HEK293 (cell line): ENCODE measurements around the gene TRMT44.

ENCODE experiments used
- CTCF ChIA-PET: fragments of 350-600 bp; formaldehyde crosslinking; extraction: SDS; loops from one replicate; lab custom pipeline; 2021; ENCODE audit warnings: antibody characterized with exemption; lab: Yijun Ruan, JAX
- POLR2A ChIA-PET: fragments of 300-600 bp; formaldehyde crosslinking; extraction: SDS; loops from one replicate; lab custom pipeline; 2020; ENCODE audit warnings: antibody characterized with exemption, inconsistent platforms; lab: Yijun Ruan, JAX
- H3K27ac ChIP-seq: fragments of 200-500 bp; sonication (Bioruptor generic); 2 replicates; pipeline ENCODE4 v1.5.1; 2014; ENCODE audit warnings: low read depth, low read length, control low read depth, inconsistent platforms; ENCODE audit errors: extremely low read depth
- H3K36me3 ChIP-seq, 2 experiments: fragments of 200-500 bp in 1 of 2; sonication (Bioruptor generic) in 1 of 2; 1 replicate in 1 of 2; 2 replicates in 1 of 2; pipeline ENCODE4 v1.5.1; 2014 to 2017; ENCODE audit warnings: inconsistent platforms in 2 of 2, low read length in 2 of 2; ENCODE audit not compliant: control insufficient read depth in 2 of 2, insufficient read depth in 1 of 2
- H3K4me1 ChIP-seq: fragments of 200-500 bp; sonication (Bioruptor generic); 2 replicates; pipeline ENCODE4 v1.5.1; 2014; ENCODE audit warnings: mild to moderate bottlenecking, low read length, inconsistent platforms; ENCODE audit not compliant: control insufficient read depth, insufficient read depth
- H3K4me3 ChIP-seq: 2 replicates; pipeline ENCODE4 v1.5.1; 2011; ENCODE audit warnings: low read depth, mild to moderate bottlenecking, control low read depth, low read length, moderate library complexity
- H3K9me3 ChIP-seq: fragments of 200-500 bp; sonication (Bioruptor generic); 2 replicates; pipeline ENCODE4 v1.5.1; 2014; ENCODE audit warnings: low read depth, low read length, inconsistent platforms; ENCODE audit not compliant: control insufficient read depth, insufficient read depth
- EGR2 ChIP-seq: fragments of 450-650 bp; formaldehyde crosslinking; IDR thresholded peaks from 2 replicates; pipeline ENCODE4 v1.5.1; 2016; ENCODE audit warnings: low read depth, missing biosample characterization, missing genetic modification characterization
- INSM2 ChIP-seq: fragments of 450-650 bp; formaldehyde crosslinking; IDR thresholded peaks from 2 replicates; pipeline ENCODE4 v1.5.1; 2016; ENCODE audit warnings: missing biosample characterization, missing genetic modification characterization
- KLF9 ChIP-seq: fragments of 450-650 bp; formaldehyde crosslinking; IDR thresholded peaks from 2 replicates; pipeline ENCODE4 v1.5.1; 2016; ENCODE audit warnings: missing biosample characterization, missing genetic modification characterization, low read depth
- SCRT1 ChIP-seq: fragments of 450-650 bp; formaldehyde crosslinking; IDR thresholded peaks from 2 replicates; pipeline ENCODE4 v1.5.1; 2016; ENCODE audit warnings: missing biosample characterization, missing genetic modification characterization, borderline replicate concordance
- SP2 ChIP-seq: fragments of 450-650 bp; formaldehyde crosslinking; IDR thresholded peaks from 2 replicates; pipeline ENCODE4 v1.5.1; 2016; ENCODE audit warnings: missing biosample characterization, missing genetic modification characterization
- ZBTB1 ChIP-seq: fragments of 450-650 bp; formaldehyde crosslinking; IDR thresholded peaks from 2 replicates; pipeline ENCODE4 v1.5.1; 2016; ENCODE audit warnings: missing biosample characterization, missing genetic modification characterization
- ZBTB10 ChIP-seq: fragments of 450-650 bp; formaldehyde crosslinking; IDR thresholded peaks from 2 replicates; pipeline ENCODE4 v1.5.1; 2016; ENCODE audit warnings: missing biosample characterization, missing genetic modification characterization
- ZFHX2 ChIP-seq: fragments of 450-650 bp; formaldehyde crosslinking; conservative IDR thresholded peaks from 2 replicates; pipeline ENCODE4 v1.5.1; 2016; ENCODE audit warnings: missing biosample characterization, missing genetic modification characterization
- ZNF10 ChIP-seq: fragments of 450-650 bp; formaldehyde crosslinking; IDR thresholded peaks from 2 replicates; pipeline ENCODE4 v1.5.1; 2017; ENCODE audit warnings: missing biosample characterization, missing genetic modification characterization
- ZNF155 ChIP-seq: fragments of 450-650 bp; formaldehyde crosslinking; IDR thresholded peaks from 2 replicates; pipeline ENCODE4 v1.5.1; 2016; ENCODE audit warnings: missing biosample characterization, missing genetic modification characterization
- ZNF16 ChIP-seq: fragments of 450-650 bp; formaldehyde crosslinking; IDR thresholded peaks from 2 replicates; pipeline ENCODE4 v1.5.1; 2016; ENCODE audit warnings: low read depth, missing biosample characterization, missing genetic modification characterization
- ZNF175 ChIP-seq: fragments of 450-650 bp; formaldehyde crosslinking; IDR thresholded peaks from 2 replicates; pipeline ENCODE4 v1.5.1; 2016; ENCODE audit warnings: missing biosample characterization, missing genetic modification characterization
- ZNF211 ChIP-seq: fragments of 450-650 bp; formaldehyde crosslinking; IDR thresholded peaks from 2 replicates; pipeline ENCODE4 v1.5.1; 2016; ENCODE audit warnings: low read depth, missing biosample characterization, missing genetic modification characterization
- ZNF24 ChIP-seq: fragments of 450-650 bp; formaldehyde crosslinking; IDR thresholded peaks from 2 replicates; pipeline ENCODE4 v1.5.1; 2016; ENCODE audit warnings: missing biosample characterization, missing genetic modification characterization
- ZNF354C ChIP-seq: fragments of 450-650 bp; formaldehyde crosslinking; IDR thresholded peaks from 2 replicates; pipeline ENCODE4 v1.5.1; 2016; ENCODE audit warnings: missing biosample characterization, missing genetic modification characterization, low read depth, borderline replicate concordance
- ZNF560 ChIP-seq: fragments of 450-650 bp; formaldehyde crosslinking; IDR thresholded peaks from 2 replicates; pipeline ENCODE4 v1.5.1; 2017; ENCODE audit warnings: missing biosample characterization, missing genetic modification characterization, borderline replicate concordance
- ZNF571 ChIP-seq: fragments of 450-650 bp; formaldehyde crosslinking; IDR thresholded peaks from 2 replicates; pipeline ENCODE4 v1.5.0; 2017; ENCODE audit warnings: missing biosample characterization, missing genetic modification characterization
- ZNF626 ChIP-seq: fragments of 450-650 bp; sonication (Bioruptor Pico); formaldehyde crosslinking; IDR thresholded peaks from 2 replicates; pipeline ENCODE4 v1.5.1; 2018; ENCODE audit warnings: missing biosample characterization, missing genetic modification characterization, inconsistent platforms
- ZNF654 ChIP-seq: fragments of 450-650 bp; formaldehyde crosslinking; IDR thresholded peaks from 2 replicates; pipeline ENCODE4 v1.5.1; 2016; ENCODE audit warnings: low read depth, missing biosample characterization, missing genetic modification characterization
- ZNF707 ChIP-seq: fragments of 450-650 bp; formaldehyde crosslinking; IDR thresholded peaks from 2 replicates; pipeline ENCODE4 v1.5.1; 2016; ENCODE audit warnings: missing biosample characterization, missing genetic modification characterization
- ZNF777 ChIP-seq: fragments of 450-650 bp; formaldehyde crosslinking; IDR thresholded peaks from 2 replicates; pipeline ENCODE4 v1.5.1; 2017; ENCODE audit warnings: missing biosample characterization, missing genetic modification characterization, borderline replicate concordance
- ZNF791 ChIP-seq: fragments of 450-650 bp; formaldehyde crosslinking; IDR thresholded peaks from 2 replicates; pipeline ENCODE4 v1.5.1; 2016; ENCODE audit warnings: missing biosample characterization, missing genetic modification characterization
- ZSCAN30 ChIP-seq: fragments of 450-650 bp; IDR thresholded peaks from 2 replicates; pipeline ENCODE4 v1.5.1; 2018; ENCODE audit warnings: missing biosample characterization, mild to moderate bottlenecking, missing genetic modification characterization, moderate library complexity
- TF ChIP-seq, protein P1 (sequence below): IDR thresholded peaks from 2 replicates; pipeline ENCODE4 v1.6.1; 2011; ENCODE audit warnings: mild to moderate bottlenecking, low read depth, low read length, borderline replicate concordance

Gene TRMT44

DNA sequence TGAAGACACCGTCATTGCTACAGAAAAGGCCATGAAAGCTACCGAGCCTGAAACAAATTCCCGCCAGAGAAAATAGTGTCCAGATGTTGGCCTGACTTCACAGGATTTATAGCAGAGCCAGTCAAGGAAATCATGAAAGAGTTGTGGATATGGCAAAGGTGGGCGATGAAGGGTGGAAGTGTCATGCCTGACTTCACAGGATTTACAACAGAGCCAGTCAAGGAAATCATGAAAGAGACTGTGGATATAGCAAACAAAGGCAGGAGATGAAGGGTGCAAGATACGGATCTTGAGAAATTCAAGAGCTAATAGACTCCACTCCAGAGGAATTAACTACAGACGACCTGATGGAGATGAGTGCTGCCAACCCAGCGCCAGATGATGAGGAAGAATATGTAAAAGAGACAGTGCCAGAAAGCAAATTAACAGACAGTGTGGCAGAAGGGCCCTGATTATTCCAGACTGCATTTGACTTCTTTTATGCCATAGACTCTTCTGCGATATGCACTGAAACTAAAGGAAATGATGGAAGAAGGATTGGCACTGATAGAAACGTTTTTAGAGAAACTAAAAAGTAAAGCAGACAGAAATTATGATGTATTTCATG, 17.2 kb downstream of the TRMT44 start:
- no peak overlapping the region for H3K4me3 ChIP-seq
- CTCF ChIA-PET: interaction anchor here (1.2 to 1.5 kb wide), 3 partner anchors 10 to 12 kb away, joined by 3 to 7 read pairs (median 4); no protein-coding TSS in a partner anchor
- no peak for TF ChIP-seq ZNF24 (tag by site-specific recombination)
- no peak for TF ChIP-seq ZBTB1 (tag by site-specific recombination)
- no peak for TF ChIP-seq ZSCAN30 (tag by site-specific recombination)
- TF ChIP-seq, protein P1, sequence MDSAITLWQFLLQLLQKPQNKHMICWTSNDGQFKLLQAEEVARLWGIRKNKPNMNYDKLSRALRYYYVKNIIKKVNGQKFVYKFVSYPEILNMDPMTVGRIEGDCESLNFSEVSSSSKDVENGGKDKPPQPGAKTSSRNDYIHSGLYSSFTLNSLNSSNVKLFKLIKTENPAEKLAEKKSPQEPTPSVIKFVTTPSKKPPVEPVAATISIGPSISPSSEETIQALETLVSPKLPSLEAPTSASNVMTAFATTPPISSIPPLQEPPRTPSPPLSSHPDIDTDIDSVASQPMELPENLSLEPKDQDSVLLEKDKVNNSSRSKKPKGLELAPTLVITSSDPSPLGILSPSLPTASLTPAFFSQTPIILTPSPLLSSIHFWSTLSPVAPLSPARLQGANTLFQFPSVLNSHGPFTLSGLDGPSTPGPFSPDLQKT: no peak
- no peak for TF ChIP-seq ZNF654 (tag by site-specific recombination)
- H3K9me3 ChIP-seq: no peaks in the 10 kb centered on the region
- H3K36me3 ChIP-seq: peaks cover 7 to 88% of the 10 kb centered on the region in 2 experiments; a peak in 2 of 3 replicates
- no peak overlapping the region for H3K27ac ChIP-seq
- POLR2A ChIA-PET: interaction anchor here (1.0 kb wide), 1 partner anchor 15 kb away, joined by 3 read pairs; no protein-coding TSS in a partner anchor
- H3K4me1 ChIP-seq: no peaks in the 10 kb centered on the region

DNA sequence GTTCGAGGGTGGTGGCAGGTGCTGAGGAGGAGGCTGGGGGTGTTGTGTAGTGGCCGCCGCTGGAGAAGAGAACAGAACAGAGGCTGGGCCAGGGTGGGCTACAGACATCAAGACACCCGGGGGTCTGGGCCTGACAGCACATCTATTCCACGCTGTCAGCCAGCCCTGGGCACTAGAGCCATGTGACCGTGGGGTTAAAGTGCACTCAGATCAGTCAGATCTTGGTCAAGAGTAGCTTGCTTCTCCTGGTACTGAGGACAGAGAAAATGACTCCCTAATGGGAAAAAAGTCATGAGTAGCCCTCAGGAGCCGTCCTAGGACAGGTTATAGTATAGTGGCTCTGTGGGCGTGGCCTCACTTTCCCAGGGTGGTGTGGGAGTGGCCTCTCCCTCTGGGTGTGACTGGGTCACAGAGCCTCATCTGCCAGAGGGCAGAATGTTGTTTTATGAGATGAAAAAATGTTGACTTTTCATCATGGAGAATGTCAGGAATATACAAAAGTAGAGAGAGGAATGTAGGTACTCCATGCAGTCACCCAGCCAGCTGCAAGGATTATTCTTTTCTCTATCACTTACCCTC, 19.4 kb downstream of the TRMT44 start:
- ChIA-PET CTCF (interaction anchor here (0.7 to 0.9 kb wide), 2 partner anchors 8 to 1630 kb away, joined by 3 to 6 read pairs; no protein-coding TSS in a partner anchor), POLR2A (no interaction called here)
- Histone ChIP-seq H3K36me3 (peaks cover 7 to 84% of the 10 kb centered on the region in 2 experiments; a peak in 2 of 3 replicates), H3K4me1 (no peaks in the 10 kb centered on the region), H3K27ac (no peak overlapping the region), H3K4me3 (no peak overlapping the region), H3K9me3 (no peaks in the 10 kb centered on the region)
- TF ChIP-seq INSM2 (tag by site-specific recombination) (no peak), ZNF777 (tag by site-specific recombination) (no peak), SCRT1 (tag by site-specific recombination) (no peak), ZFHX2 (tag by site-specific recombination) (no peak), ZNF354C (no peak), ZNF16 (tag by site-specific recombination) (no peak), SP2 (tag by site-specific recombination) (no peak), ZNF571 (no peak), ZNF175 (no peak)

DNA sequence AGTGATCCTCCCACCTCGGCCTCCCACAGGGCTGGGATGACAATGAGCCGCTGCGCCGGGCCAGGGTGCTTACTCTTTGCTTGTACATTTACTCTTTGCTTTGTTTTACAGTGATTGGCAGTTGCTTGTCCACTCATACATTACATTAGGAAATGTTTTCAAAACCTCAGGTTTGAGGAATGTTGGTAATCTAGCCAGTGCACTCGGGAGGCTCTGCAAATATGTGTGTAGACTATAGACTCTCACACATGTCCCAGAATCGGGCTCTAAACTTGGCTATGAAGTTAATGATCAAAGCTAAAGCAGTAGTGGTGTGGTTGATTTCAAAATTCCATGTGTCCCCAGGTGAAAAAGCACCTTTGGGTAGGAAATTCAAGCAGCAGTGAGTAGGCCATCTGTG, 20.5 kb downstream of the TRMT44 start:
- H3K9me3 ChIP-seq: no peaks in the 10 kb centered on the region
- no peaks in the 10 kb centered on the region for H3K4me1 ChIP-seq
- H3K27ac ChIP-seq: no peak overlapping the region
- H3K4me3 ChIP-seq: no peak overlapping the region
- peaks cover 7 to 84% of the 10 kb centered on the region in 2 experiments; a peak in 2 of 3 replicates for H3K36me3 ChIP-seq
- CTCF ChIA-PET: no interaction called here
- no peak for TF ChIP-seq EGR2 (tag by site-specific recombination)
- no peak for TF ChIP-seq ZNF10 (tag by site-specific recombination)
- no peak for TF ChIP-seq ZNF626
- TF ChIP-seq ZNF211 (tag by site-specific recombination): no peak
- no peak for TF ChIP-seq ZNF791 (tag by site-specific recombination)
- no peak for TF ChIP-seq ZNF707 (tag by site-specific recombination)
- no peak for TF ChIP-seq ZNF560
- no peak for TF ChIP-seq KLF9 (tag by site-specific recombination)
- TF ChIP-seq ZBTB10 (tag by site-specific recombination): no peak
- TF ChIP-seq ZNF155 (tag by site-specific recombination): no peak
- POLR2A ChIA-PET: no interaction called here
